Measurements from ENCODE around the gene PPP1R14D. TPM values are rescaled to one million over a fixed set of nuclear protein-coding genes. Genes with fewer than 3 reads are reported as not detected.

PPP1R14D gene
- total RNA-seq, 1 donor from 2014 or later, result 1.3 TPM

DNA sequence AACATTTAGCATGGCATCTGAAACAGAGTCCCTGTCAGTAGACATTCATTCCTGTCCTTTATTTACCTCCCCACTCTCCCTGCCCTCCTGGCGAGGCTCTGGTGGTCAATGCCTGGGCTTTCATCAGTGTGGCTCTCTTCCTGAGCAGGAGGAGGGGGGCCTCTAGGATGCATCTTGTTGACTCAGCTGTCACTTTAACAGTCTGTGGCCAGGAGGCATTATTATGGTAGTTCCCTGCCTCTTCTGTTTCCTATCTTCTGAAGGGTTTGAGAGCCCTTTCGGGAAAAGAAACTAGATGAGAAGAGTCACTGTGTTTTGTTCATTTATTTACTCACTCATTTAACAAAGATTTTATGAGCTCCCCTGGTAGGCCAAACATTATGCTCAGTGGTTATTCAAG is 2.4 kb upstream of the PPP1R14D start:
- no peaks in the 10 kb centered on the region for H3K36me3 ChIP-seq
- no peak overlapping the region for H3K4me3 ChIP-seq
- no peaks in the 10 kb centered on the region for H3K27me3 ChIP-seq
- no peak overlapping the region for H3K27ac ChIP-seq
- no peak for ATAC-seq
- DNase-seq, result no peak
- H3K4me1 ChIP-seq, result no peaks in the 10 kb centered on the region
- no peaks in the 10 kb centered on the region for H3K9me3 ChIP-seq
- TF ChIP-seq, protein P1, sequence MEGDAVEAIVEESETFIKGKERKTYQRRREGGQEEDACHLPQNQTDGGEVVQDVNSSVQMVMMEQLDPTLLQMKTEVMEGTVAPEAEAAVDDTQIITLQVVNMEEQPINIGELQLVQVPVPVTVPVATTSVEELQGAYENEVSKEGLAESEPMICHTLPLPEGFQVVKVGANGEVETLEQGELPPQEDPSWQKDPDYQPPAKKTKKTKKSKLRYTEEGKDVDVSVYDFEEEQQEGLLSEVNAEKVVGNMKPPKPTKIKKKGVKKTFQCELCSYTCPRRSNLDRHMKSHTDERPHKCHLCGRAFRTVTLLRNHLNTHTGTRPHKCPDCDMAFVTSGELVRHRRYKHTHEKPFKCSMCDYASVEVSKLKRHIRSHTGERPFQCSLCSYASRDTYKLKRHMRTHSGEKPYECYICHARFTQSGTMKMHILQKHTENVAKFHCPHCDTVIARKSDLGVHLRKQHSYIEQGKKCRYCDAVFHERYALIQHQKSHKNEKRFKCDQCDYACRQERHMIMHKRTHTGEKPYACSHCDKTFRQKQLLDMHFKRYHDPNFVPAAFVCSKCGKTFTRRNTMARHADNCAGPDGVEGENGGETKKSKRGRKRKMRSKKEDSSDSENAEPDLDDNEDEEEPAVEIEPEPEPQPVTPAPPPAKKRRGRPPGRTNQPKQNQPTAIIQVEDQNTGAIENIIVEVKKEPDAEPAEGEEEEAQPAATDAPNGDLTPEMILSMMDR (IDR thresholded peaks at IDR 0.05), result no peak
- intact Hi-C loops (cut with DNase I), result no loop called here

DNA sequence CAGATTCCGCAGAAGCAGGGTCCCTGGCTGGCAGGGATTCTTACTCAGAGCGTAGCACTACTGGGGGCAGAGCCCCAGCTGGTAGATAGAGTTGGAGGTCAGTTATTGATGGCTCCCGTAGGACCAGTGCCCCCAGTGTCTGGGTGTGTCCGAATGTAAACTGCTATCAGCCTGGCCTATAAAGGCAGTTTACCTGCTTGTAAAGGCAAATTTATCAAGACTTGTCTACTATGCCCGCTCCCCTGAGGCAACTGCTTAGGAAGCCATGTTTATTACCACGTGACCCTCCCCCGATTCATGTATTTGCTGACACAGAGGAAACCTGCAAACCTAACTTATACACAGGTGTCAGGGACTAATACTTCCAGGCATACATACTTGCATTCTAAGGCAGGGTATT is 607 bp upstream of the PPP1R14D start:
- Histone ChIP-seq H3K27me3 (no peaks in the 10 kb centered on the region), H3K4me3 (no peak overlapping the region), H3K4me1 (no peaks in the 10 kb centered on the region), H3K27ac (no peak overlapping the region), H3K36me3 (no peaks in the 10 kb centered on the region), H3K9me3 (no peaks in the 10 kb centered on the region)
- TF ChIP-seq, protein P1 (IDR thresholded peaks at IDR 0.05), result no peak
- no peak for DNase-seq
- intact Hi-C loops (cut with DNase I), result no loop called here
- no peak for ATAC-seq

DNA sequence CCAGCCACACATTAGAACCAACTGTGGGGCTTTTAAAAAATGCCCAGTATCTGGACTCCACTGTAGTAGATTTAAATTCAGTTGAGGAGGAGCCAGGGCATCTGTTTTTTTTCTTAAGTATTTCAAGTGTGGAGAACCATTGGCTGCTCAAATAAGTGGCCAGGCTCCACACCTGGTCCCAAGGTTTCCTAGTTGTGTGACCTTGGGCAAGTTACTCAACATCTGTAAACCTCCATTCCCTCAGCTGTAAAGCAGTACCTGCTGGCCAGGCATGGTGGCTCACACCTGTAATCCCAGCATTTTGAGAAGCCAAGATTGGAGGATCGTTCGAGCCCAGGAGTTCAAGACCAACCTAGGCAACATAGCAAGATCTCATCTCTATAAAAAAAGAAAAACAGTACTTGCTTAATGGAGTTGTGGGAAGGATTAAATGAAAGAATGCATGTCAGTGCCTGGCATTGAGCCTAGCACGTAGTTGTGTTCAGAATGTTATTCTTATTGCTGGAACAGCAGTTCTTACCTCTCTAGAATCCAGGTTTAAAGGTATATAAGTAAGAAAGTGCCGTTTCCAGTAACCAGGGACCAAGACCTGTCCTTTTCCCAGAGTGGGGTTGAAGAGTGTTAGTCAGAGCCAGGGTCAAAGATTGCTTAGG is 2.0 kb downstream of the PPP1R14D start:
- Histone ChIP-seq H3K4me1 (no peaks in the 10 kb centered on the region), H3K4me3 (no peak overlapping the region), H3K27me3 (no peaks in the 10 kb centered on the region), H3K27ac (no peak overlapping the region), H3K36me3 (no peaks in the 10 kb centered on the region), H3K9me3 (no peaks in the 10 kb centered on the region)
- intact Hi-C loops (cut with DNase I), result no loop called here
- ATAC-seq (no peak), DNase-seq (no peak)
- TF ChIP-seq, protein P1 (IDR thresholded peaks at IDR 0.05), result no peak

DNA sequence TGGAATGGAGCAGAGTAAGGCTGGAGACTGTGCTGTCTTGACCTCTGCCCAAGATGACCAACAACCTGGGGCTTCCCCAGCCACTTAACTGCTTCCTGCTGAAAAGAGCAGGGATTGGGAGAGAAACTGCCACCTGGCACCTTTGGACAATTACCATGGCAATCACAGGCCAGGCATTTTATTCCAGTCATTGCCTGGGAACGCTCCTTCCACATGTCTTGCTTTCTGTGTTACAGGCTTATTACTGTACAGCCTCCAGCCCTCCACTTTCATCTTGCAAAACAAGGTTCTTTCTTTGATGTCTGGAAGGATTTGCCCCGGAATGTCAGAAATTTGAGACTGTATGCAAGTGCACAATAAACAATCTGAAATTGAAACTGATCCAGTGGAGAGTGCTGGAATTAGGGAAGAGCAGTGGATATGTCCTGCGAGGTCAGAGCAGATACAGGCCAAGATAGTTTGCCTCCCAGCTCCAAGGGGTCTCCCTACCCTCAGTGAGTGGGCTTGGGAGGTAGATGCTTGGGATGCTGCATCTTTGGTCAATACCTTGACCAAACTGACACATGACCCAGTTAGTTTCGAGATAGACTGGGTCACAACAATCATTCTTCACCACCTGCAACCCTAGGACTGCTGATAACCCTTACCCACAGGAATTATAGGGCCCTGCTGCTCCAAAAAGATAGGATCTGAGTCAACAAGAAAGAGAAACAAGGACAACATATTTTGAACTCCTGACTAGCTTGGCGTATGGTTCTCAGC is 2.7 kb downstream of the PPP1R14D start:
- no peaks in the 10 kb centered on the region for H3K36me3 ChIP-seq
- H3K27ac ChIP-seq, result no peak overlapping the region
- DNase-seq, result no peak
- no peak overlapping the region for H3K4me3 ChIP-seq
- no peaks in the 10 kb centered on the region for H3K27me3 ChIP-seq
- ATAC-seq, result peak; percentile 55
- TF ChIP-seq, protein P1 (IDR thresholded peaks at IDR 0.05), result no peak
- no peaks in the 10 kb centered on the region for H3K4me1 ChIP-seq
- intact Hi-C loops (cut with DNase I), result no loop called here
- no peaks in the 10 kb centered on the region for H3K9me3 ChIP-seq

DNA sequence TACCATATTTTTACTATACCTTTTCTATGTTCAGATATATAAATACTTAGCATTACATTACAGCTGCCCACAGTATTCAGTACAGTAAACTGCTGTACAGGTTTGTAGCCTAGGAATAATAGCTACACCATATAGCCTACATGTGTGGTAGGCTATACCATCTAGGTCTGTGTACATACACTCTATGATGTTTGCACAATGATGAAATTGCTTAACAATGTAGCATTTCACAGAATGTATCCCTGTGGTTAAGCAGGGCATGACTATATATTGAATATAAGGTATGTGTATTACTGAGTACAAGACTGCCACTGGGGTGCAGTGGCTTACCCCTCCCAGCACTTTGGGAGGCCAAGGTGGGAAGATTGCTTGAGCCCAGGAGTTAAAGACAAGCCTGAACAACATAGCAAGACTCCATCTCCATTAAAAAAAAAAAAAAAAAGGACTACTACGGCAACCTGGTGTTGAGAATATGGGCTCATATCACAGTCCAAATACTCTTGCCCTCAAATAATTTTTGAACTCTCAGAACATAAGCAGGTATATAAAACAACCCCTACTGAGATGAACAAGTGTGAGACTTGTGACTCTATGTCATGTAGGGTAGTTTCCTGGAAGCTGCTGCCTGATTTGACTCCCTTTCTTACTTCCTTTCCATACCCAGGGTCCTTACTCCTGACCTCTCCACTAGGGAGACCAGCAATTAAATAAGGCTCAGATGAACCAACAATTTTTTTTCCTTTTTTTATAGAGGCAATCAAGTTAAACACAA is 4.8 kb downstream of the PPP1R14D start:
- ATAC-seq (no peak), DNase-seq (no peak)
- Histone ChIP-seq H3K4me1 (no peaks in the 10 kb centered on the region), H3K9me3 (no peaks in the 10 kb centered on the region), H3K36me3 (no peaks in the 10 kb centered on the region), H3K27ac (no peak overlapping the region), H3K27me3 (no peaks in the 10 kb centered on the region), H3K4me3 (no peak overlapping the region)
- intact Hi-C loops (cut with DNase I), result no loop called here
- TF ChIP-seq, protein P1 (IDR thresholded peaks at IDR 0.05), result no peak
